ENCODE measurements around the gene PTPRK.

The PTPRK gene

DNA sequence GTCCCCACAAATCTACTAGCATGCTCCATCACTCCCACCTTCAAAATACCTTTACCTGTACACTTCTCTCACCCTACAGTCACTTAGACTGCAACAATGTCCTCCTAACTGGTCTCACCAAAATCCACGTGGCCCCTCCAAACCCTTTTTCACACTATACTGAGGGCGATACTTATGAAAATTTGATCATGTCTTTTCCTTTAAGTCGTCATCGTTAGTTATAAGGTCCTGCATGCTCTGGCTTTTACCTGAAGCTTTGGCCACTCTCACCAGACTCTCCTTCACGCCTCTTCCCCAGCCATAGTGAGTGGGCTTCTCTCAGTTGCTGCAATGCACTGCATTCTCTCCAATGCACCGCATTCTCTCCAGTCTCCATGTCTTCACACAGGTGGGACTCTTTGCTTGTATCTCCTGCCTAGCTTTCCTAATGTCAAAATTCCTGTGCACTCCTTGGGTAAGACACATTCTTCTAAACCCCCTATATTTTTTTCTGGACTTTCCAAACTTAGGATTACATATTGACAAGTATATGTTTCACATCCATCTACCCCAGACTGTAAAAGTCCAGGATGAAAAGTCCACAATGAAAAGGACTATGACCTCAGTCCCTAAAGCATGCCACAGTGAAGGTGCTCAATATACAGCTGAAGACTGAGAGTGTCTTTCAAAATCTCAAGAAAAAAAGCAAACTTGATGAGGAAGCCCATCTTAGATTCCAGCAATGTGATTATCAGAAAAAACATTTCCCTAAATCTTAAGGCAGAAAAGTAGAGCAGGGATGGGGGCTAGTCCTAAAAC lies 24.7 kb downstream of the PTPRK start:
- Histone ChIP-seq H3K27me3 (no peaks in the 10 kb centered on the region), H3K36me3 (no peaks in the 10 kb centered on the region), H3K9me3 (no peaks in the 10 kb centered on the region), H3K4me1 (ENCODE audit: control insufficient read depth in 1 of 2, insufficient read depth in 1 of 2, low read depth in 1 of 2, low read length in 1 of 2) (no peaks in the 10 kb centered on the region), H3K27ac (no peak overlapping the region), H3K4me3 (ENCODE audit: low read depth in 1 of 2, low read length in 1 of 2) (no peak overlapping the region)
- TF ChIP-seq, protein P1, sequence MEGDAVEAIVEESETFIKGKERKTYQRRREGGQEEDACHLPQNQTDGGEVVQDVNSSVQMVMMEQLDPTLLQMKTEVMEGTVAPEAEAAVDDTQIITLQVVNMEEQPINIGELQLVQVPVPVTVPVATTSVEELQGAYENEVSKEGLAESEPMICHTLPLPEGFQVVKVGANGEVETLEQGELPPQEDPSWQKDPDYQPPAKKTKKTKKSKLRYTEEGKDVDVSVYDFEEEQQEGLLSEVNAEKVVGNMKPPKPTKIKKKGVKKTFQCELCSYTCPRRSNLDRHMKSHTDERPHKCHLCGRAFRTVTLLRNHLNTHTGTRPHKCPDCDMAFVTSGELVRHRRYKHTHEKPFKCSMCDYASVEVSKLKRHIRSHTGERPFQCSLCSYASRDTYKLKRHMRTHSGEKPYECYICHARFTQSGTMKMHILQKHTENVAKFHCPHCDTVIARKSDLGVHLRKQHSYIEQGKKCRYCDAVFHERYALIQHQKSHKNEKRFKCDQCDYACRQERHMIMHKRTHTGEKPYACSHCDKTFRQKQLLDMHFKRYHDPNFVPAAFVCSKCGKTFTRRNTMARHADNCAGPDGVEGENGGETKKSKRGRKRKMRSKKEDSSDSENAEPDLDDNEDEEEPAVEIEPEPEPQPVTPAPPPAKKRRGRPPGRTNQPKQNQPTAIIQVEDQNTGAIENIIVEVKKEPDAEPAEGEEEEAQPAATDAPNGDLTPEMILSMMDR (IDR thresholded peaks at IDR 0.05) = no peak

- Histone ChIP-seq H3K4me1 (ENCODE audit: control insufficient read depth in 1 of 2, insufficient read depth in 1 of 2, low read depth in 1 of 2, low read length in 1 of 2) (no peaks in the 10 kb centered on the region), H3K27ac (no peak overlapping the region), H3K36me3 (no peaks in the 10 kb centered on the region), H3K9me3 (no peaks in the 10 kb centered on the region), H3K4me3 (ENCODE audit: low read depth in 1 of 2, low read length in 1 of 2) (no peak overlapping the region), H3K27me3 (no peaks in the 10 kb centered on the region)
- TF ChIP-seq, protein P1 (IDR thresholded peaks at IDR 0.05) = no peak
Observed at GRCh38 chr6:128494440-128494839, 26.0 kb downstream of the PTPRK start.

GRCh38 chr6:128493877-128494276 lies 26.5 kb downstream of the PTPRK start:
- Histone ChIP-seq H3K9me3 (no peaks in the 10 kb centered on the region), H3K27me3 (no peaks in the 10 kb centered on the region), H3K4me1 (ENCODE audit: control insufficient read depth in 1 of 2, insufficient read depth in 1 of 2, low read depth in 1 of 2, low read length in 1 of 2) (no peaks in the 10 kb centered on the region), H3K36me3 (no peaks in the 10 kb centered on the region), H3K27ac (no peak overlapping the region), H3K4me3 (ENCODE audit: low read depth in 1 of 2, low read length in 1 of 2) (no peak overlapping the region)
- TF ChIP-seq, protein P1 (IDR thresholded peaks at IDR 0.05) = no peak

DNA sequence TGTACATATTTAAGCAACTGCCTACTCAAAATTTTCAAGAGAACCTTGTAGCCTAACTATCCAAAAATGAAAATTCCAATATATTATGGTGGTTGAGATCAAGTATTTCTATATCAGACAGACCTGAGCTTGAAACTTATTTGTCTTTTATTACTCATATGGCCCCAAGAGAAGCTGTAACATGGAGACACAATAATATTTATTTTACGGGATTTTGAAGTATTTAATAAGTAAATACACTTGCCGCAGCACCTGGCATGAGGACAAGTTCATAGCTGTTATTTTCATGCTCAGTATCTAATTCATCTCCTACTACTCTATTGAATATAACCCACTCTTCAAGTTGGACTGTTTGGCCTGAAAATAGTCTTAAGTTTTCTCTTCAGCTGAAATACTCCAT lies 28.0 kb downstream of the PTPRK start:
- H3K27me3 ChIP-seq = no peaks in the 10 kb centered on the region
- H3K27ac ChIP-seq = no peak overlapping the region
- H3K4me3 ChIP-seq (ENCODE audit: low read depth in 1 of 2, low read length in 1 of 2) = no peak overlapping the region
- no peaks in the 10 kb centered on the region for H3K9me3 ChIP-seq
- no peaks in the 10 kb centered on the region for H3K4me1 ChIP-seq (ENCODE audit: control insufficient read depth in 1 of 2, insufficient read depth in 1 of 2, low read depth in 1 of 2, low read length in 1 of 2)
- no peaks in the 10 kb centered on the region for H3K36me3 ChIP-seq
- TF ChIP-seq, protein P1 (IDR thresholded peaks at IDR 0.05) = no peak

GRCh38 chr6:128491610-128492206 lies 28.7 kb downstream of the PTPRK start:
- H3K9me3 ChIP-seq = no peaks in the 10 kb centered on the region
- no peak overlapping the region for H3K27ac ChIP-seq
- H3K4me3 ChIP-seq (ENCODE audit: low read depth in 1 of 2, low read length in 1 of 2) = no peak overlapping the region
- TF ChIP-seq, protein P1 (IDR thresholded peaks at IDR 0.05) = no peak
- no peaks in the 10 kb centered on the region for H3K27me3 ChIP-seq
- no peaks in the 10 kb centered on the region for H3K36me3 ChIP-seq
- no peaks in the 10 kb centered on the region for H3K4me1 ChIP-seq (ENCODE audit: control insufficient read depth in 1 of 2, insufficient read depth in 1 of 2, low read depth in 1 of 2, low read length in 1 of 2)

Data from neutrophil (primary cell).